Amniotic stem cell (primary cell): Measurements from ENCODE around the gene ZNF407.

Experiments
- DNase-seq: peaks from one replicate; lab custom pipeline; 2025; lab: John Stamatoyannopoulos, UW

The ZNF407 gene

GRCh38 chr18:74791501-74792194 lies 194.0 kb downstream of the ZNF407 start:
- no peak for DNase-seq

- no peak for DNase-seq
These were observed 196.1 kb downstream of the ZNF407 start for GRCh38 chr18:74793746-74794145.

GRCh38 chr18:74795751-74796150 lies 198.1 kb downstream of the ZNF407 start:
- DNase-seq, result no peak

- DNase-seq, result no peak
These were observed 198.5 kb downstream of the ZNF407 start for GRCh38 chr18:74796211-74796610.

- DNase-seq, result peak; percentile 17
These were observed 199.3 kb downstream of the ZNF407 start for GRCh38 chr18:74796841-74797576.

- DNase-seq, result no peak
These were observed 200.0 kb downstream of the ZNF407 start for GRCh38 chr18:74797577-74798151.

- DNase-seq, result no peak
These were observed 201.9 kb downstream of the ZNF407 start for GRCh38 chr18:74799542-74799941.

- no peak for DNase-seq
These were observed 202.4 kb downstream of the ZNF407 start for GRCh38 chr18:74800098-74800497.

GRCh38 chr18:74803117-74803516 lies 205.4 kb downstream of the ZNF407 start:
- DNase-seq, result no peak

- DNase-seq, result no peak
These were observed 206.1 kb downstream of the ZNF407 start for GRCh38 chr18:74803769-74804168.

- no peak for DNase-seq
These were observed 207.0 kb downstream of the ZNF407 start for GRCh38 chr18:74804677-74805076.

- DNase-seq, result no peak
These were observed 208.4 kb downstream of the ZNF407 start for GRCh38 chr18:74806073-74806472.

- DNase-seq, result peak; percentile 20
These were observed 209.2 kb downstream of the ZNF407 start for GRCh38 chr18:74806700-74807416.

- DNase-seq, result no peak
These were observed 219.9 kb downstream of the ZNF407 start for GRCh38 chr18:74817576-74817975.

- no peak for DNase-seq
These were observed 221.0 kb downstream of the ZNF407 start for GRCh38 chr18:74818516-74819175.

- DNase-seq, result no peak
These were observed 221.9 kb downstream of the ZNF407 start for GRCh38 chr18:74819433-74820059.

- DNase-seq, result no peak
These were observed 222.6 kb downstream of the ZNF407 start for GRCh38 chr18:74820160-74820780.

GRCh38 chr18:74825460-74825859 lies 227.8 kb downstream of the ZNF407 start:
- DNase-seq, result no peak

- DNase-seq, result no peak
These were observed 228.9 kb downstream of the ZNF407 start for GRCh38 chr18:74826572-74826971.

GRCh38 chr18:74828200-74828599 lies 230.5 kb downstream of the ZNF407 start:
- no peak for DNase-seq
